Activated CD8-positive, alpha-beta T cell treated with anti-CD3 and anti-CD28 coated beads for 36 hours (primary cell): Measurements from ENCODE around the gene CORO1C. TPM values are rescaled to one million over a fixed set of nuclear protein-coding genes. Genes with fewer than 3 reads are reported as not detected.

Experiments
- ATAC-seq: fragments of 200-7000 bp; cut with Tn5 transposase; one replicate; pipeline ENCODE4 v1.10.0; 2021; ENCODE audit warnings: mild to moderate bottlenecking, moderate library complexity
- CTCF ChIA-PET: fragments of 350-600 bp; sonication (Branson Sonifier 250); formaldehyde crosslinking; loops from one replicate; lab custom pipeline; 2021; ENCODE audit warnings: antibody characterized with exemption; lab: Charles Lee
- POLR2A ChIA-PET: fragments of 350-600 bp; sonication (Branson Sonifier 250); formaldehyde crosslinking; loops from one replicate; lab custom pipeline; 2021; ENCODE audit warnings: antibody characterized with exemption; lab: Charles Lee
- DNase-seq: peaks from one replicate; pipeline ENCODE4 v3.0.0-alpha.2; 2020
- H3K27ac Mint-ChIP-seq: one replicate; pipeline ENCODE4 v1.8.0; 2021; ENCODE audit warnings: mild to moderate bottlenecking, mixed read lengths
- H3K27me3 Mint-ChIP-seq: one replicate; pipeline ENCODE4 v1.8.0; 2021; ENCODE audit warnings: mixed read lengths
- H3K36me3 Mint-ChIP-seq: one replicate; pipeline ENCODE4 v1.8.0; 2021; ENCODE audit warnings: low read depth, mixed read lengths
- H3K4me1 Mint-ChIP-seq: one replicate; pipeline ENCODE4 v1.8.0; 2021; ENCODE audit warnings: low read depth, mixed read lengths
- H3K4me3 Mint-ChIP-seq: one replicate; pipeline ENCODE4 v1.8.0; 2021; ENCODE audit warnings: mild to moderate bottlenecking, moderate library complexity, mixed read lengths
- H3K9me3 Mint-ChIP-seq: one replicate; pipeline ENCODE4 v1.8.0; 2021; ENCODE audit warnings: mixed read lengths
- CTCF ChIP-seq: fragments of 200-600 bp; IDR thresholded peaks from one replicate; pipeline ENCODE4 v1.8.0; 2022; ENCODE audit warnings: antibody characterized with exemption, mild to moderate bottlenecking
- intact Hi-C: fragments of 100-400 bp; cut with micrococcal nuclease; formaldehyde crosslinking; loops from one replicate; pipeline ENCODE4 v1.10.0; 2022
- total RNA-seq, 2 experiments: library from RNA; stranded (reverse); gene quantifications; one replicate each; pipeline ENCODE4 v1.2.3, GENCODE V29; 2021

Gene CORO1C
- total RNA-seq, 2 experiments from 2014 or later = 90.1 to 98.9 TPM

DNA sequence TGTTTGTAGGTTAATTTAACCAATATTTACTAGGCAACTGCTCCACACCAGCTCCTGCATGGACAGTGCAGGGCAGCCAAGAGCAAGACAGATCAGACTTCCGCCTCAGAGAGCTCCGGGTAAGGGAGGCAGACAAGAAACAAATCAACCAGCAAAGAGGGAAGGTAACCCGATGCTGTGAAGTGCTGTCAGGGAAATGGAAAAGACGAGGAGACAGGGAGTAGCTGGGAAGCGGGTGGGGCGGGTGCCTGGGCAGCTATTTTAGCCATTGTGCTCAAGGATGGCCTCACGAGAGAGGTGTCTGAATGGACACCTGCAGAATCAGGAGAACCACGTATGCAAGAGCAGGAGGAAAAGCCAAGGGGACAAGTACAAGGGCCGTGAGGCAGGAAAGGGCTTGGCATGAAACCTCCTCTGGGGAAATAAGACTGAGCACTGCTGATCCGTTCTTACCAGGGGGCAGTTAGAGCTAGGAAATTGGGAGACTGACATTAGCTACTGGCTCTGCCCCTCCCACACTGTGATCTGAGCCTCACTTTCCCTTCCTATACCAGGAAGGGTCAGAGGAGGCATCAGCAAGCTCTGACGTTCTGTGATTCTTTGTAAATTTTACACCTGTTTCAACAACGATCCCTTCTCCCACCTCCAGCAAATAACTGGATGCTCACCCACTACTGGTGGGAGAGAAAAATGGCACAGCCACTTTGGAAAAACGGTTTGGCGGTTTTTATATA is 126.9 kb downstream of the CORO1C start:
- no peaks in the 10 kb centered on the region for H3K9me3 Mint-ChIP-seq
- H3K4me3 Mint-ChIP-seq = no peak overlapping the region
- no peak for ATAC-seq
- no peak overlapping the region for H3K27ac Mint-ChIP-seq
- TF ChIP-seq CTCF = no peak
- peaks cover 2% of the 10 kb centered on the region for H3K36me3 Mint-ChIP-seq
- H3K4me1 Mint-ChIP-seq = no peaks in the 10 kb centered on the region
- H3K27me3 Mint-ChIP-seq = peaks cover 1% of the 10 kb centered on the region
- DNase-seq = no peak
- ChIA-PET CTCF (interaction anchor here (0.9 to 2.0 kb wide), 3 partner anchors 13 to 200 kb away, joined by 3 to 13 read pairs (median 4); no protein-coding TSS in a partner anchor), POLR2A (interaction anchor here (0.9 kb wide), 1 partner anchor 14 kb away, joined by 4 read pairs; no protein-coding TSS in a partner anchor)
- intact Hi-C loops = no loop called here

DNA sequence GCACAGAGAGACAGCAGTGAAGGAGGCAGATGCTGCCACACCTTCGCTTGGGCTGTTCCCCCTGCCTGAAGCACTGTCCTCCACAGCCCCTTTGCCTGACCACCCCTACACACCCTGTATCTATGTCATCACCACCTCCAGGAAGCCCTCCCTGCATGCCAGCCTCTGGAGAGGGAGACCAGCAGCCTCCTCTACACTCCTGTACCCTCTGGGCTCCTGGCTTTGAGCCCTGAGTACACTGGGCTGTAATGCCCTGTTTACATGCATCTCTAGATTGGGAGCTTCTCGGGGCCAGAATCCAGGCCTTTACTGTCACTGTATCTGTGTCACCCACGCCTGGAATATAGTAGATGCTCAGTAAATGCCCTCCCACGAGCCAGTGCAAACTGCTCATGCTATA is 127.6 kb downstream of the CORO1C start:
- peaks cover 1% of the 10 kb centered on the region for H3K27me3 Mint-ChIP-seq
- H3K9me3 Mint-ChIP-seq = no peaks in the 10 kb centered on the region
- no peak overlapping the region for H3K4me3 Mint-ChIP-seq
- H3K27ac Mint-ChIP-seq = no peak overlapping the region
- no peak for TF ChIP-seq CTCF
- ATAC-seq (no peak), DNase-seq (no peak)
- peaks cover 2% of the 10 kb centered on the region for H3K36me3 Mint-ChIP-seq
- no peaks in the 10 kb centered on the region for H3K4me1 Mint-ChIP-seq
- ChIA-PET CTCF (interaction anchor here (0.9 to 2.0 kb wide), 3 partner anchors 14 to 200 kb away, joined by 3 to 13 read pairs (median 4); no protein-coding TSS in a partner anchor), POLR2A (no interaction called here)
- intact Hi-C loops = no loop called here

GRCh38 chr12:108602976-108603704 is 128.2 kb downstream of the CORO1C start:
- DNase-seq (no peak), ATAC-seq (no peak)
- Mint-ChIP-seq H3K4me3 (no peak overlapping the region), H3K4me1 (no peaks in the 10 kb centered on the region), H3K27me3 (peaks cover 1% of the 10 kb centered on the region), H3K9me3 (no peaks in the 10 kb centered on the region), H3K36me3 (peaks cover 2% of the 10 kb centered on the region), H3K27ac (no peak overlapping the region)
- ChIA-PET POLR2A (no interaction called here), CTCF (interaction anchor here (2.0 kb wide), 1 partner anchor 15 kb away, joined by 13 read pairs; no protein-coding TSS in a partner anchor)
- intact Hi-C loops = no loop called here
- TF ChIP-seq CTCF = no peak

GRCh38 chr12:108602209-108602705 is 129.1 kb downstream of the CORO1C start:
- Mint-ChIP-seq H3K27me3 (peaks cover 1% of the 10 kb centered on the region), H3K4me1 (no peaks in the 10 kb centered on the region), H3K27ac (no peak overlapping the region), H3K36me3 (peaks cover 2% of the 10 kb centered on the region), H3K9me3 (no peaks in the 10 kb centered on the region), H3K4me3 (no peak overlapping the region)
- no peak for TF ChIP-seq CTCF
- POLR2A ChIA-PET = no interaction called here
- DNase-seq (no peak), ATAC-seq (no peak)
- intact Hi-C loops = no loop called here
- CTCF ChIA-PET = no interaction called here
